HepG2 (cell line): ENCODE measurements around the gene GRIFIN. TPM values are rescaled to one million over a fixed set of nuclear protein-coding genes. Genes with fewer than 3 reads are reported as not detected.

Source experiments
- ATAC-seq: fragments of 200-7000 bp; cut with Tn5 transposase; 3 replicates; pipeline ENCODE4 v1.9.1; 2020; ENCODE audit warnings: mild to moderate bottlenecking, moderate library complexity
- BruUV-seq: library from RNA; stranded (reverse); fragments of 400-500 nt; replicated peaks from 2 replicates; lab custom pipeline; 2021; lab: Mats Ljungman, UMichigan
- CTCF ChIA-PET: fragments of 300-600 bp; formaldehyde crosslinking; extraction: SDS; loops from one replicate; lab custom pipeline; 2021; ENCODE audit warnings: low total read pairs, inconsistent platforms, low intra/inter-chr PET ratio; lab: Yijun Ruan, JAX
- POLR2A ChIA-PET: fragments of 350-600 bp; sonication (Branson Sonifier 250); formaldehyde crosslinking; loops from one replicate; lab custom pipeline; 2020; ENCODE audit warnings: antibody characterized with exemption, inconsistent platforms; lab: Yijun Ruan, JAX
- DNase-seq: peaks from one replicate; pipeline ENCODE4 v3.0.0-alpha.2; 2015; ENCODE audit warnings: low spot score
- FAIRE-seq: peaks from 3 replicates; lab custom pipeline; 2011; peaks lifted over from hg19 to GRCh38; lab: Jason Lieb, UNC
- H2AFZ ChIP-seq: one replicate; pipeline ENCODE4 v1.6.1; 2011; ENCODE audit warnings: low read length, inconsistent platforms
- H3K27ac ChIP-seq: fragments of 300-600 bp; 3 replicates; pipeline ENCODE4 v1.8.0; 2011; ENCODE audit warnings: mixed run types, mild to moderate bottlenecking, mixed read lengths, low read length, inconsistent platforms; ENCODE audit not compliant: insufficient read depth; ENCODE audit errors: extremely low read length
- H3K27me3 ChIP-seq, 2 experiments: fragments of 200-600 bp in 1 of 2; 2 replicates in 1 of 2; 3 replicates in 1 of 2; pipeline versions ENCODE4 v1.6.0 to v1.8.0; 2011; ENCODE audit warnings: low read length in 2 of 2, mild to moderate bottlenecking in 2 of 2, moderate library complexity in 2 of 2, inconsistent platforms in 1 of 2; ENCODE audit not compliant: insufficient read depth in 2 of 2, control insufficient read depth in 1 of 2
- H3K36me3 ChIP-seq, 2 experiments: fragments of 200-600 bp in 1 of 2; replicated peaks in 1 of 2; 2 replicates in 1 of 2; 3 replicates in 1 of 2; pipeline versions ENCODE4 v1.5.1 to v1.8.0; 2011; ENCODE audit warnings: low read length in 2 of 2, inconsistent platforms in 1 of 2; ENCODE audit not compliant: insufficient read depth in 2 of 2, control insufficient read depth in 1 of 2
- H3K4me1 ChIP-seq: 2 replicates; pipeline ENCODE4 v1.5.1; 2012; ENCODE audit warnings: low read length, inconsistent platforms; ENCODE audit not compliant: insufficient read depth
- H3K4me2 ChIP-seq: 2 replicates; pipeline ENCODE4 v1.6.0; 2011; ENCODE audit warnings: low read depth, low read length, inconsistent platforms
- H3K4me3 ChIP-seq, 3 experiments: fragments of 200-600 bp in 1 of 3; sonication (generic), shearing (Covaris generic) in 1 of 3; replicated peaks in 1 of 3; 2 replicates each; pipeline ENCODE4 v1.5.1; 2011 to 2016; ENCODE audit warnings: low read length in 3 of 3, inconsistent platforms in 2 of 3, low read depth in 2 of 3, mild to moderate bottlenecking in 2 of 3, control low read depth in 1 of 3, mixed read lengths in 1 of 3; ENCODE audit not compliant: insufficient read depth in 1 of 3
- H3K79me2 ChIP-seq: one replicate; pipeline ENCODE4 v1.6.1; 2011; ENCODE audit warnings: low read length, inconsistent platforms; ENCODE audit not compliant: insufficient read depth
- H3K9ac ChIP-seq: 2 replicates; pipeline ENCODE4 v1.6.0; 2011; ENCODE audit warnings: mild to moderate bottlenecking, low read depth, low read length, inconsistent platforms; ENCODE audit not compliant: insufficient read depth
- H3K9me3 ChIP-seq: 2 replicates; pipeline ENCODE4 v1.5.1; 2012; ENCODE audit warnings: mild to moderate bottlenecking, low read length
- H4K20me1 ChIP-seq: 2 replicates; pipeline ENCODE4 v1.6.0; 2011; ENCODE audit warnings: inconsistent platforms, mild to moderate bottlenecking, low read length, moderate library complexity; ENCODE audit not compliant: insufficient read depth
- ARNTL ChIP-seq: sonication (generic); formaldehyde crosslinking; IDR thresholded peaks from 2 replicates; pipeline ENCODE4 v1.4.0; 2020; ENCODE audit warnings: mild to moderate bottlenecking, missing genetic modification reagents
- HNF4G ChIP-seq, 2 experiments: sonication (generic) in 1 of 2; formaldehyde crosslinking in 1 of 2; IDR thresholded peaks; 2 replicates each; pipeline versions ENCODE4 v1.4.0 to v1.6.1; 2011 to 2020; ENCODE audit warnings: borderline replicate concordance in 2 of 2, low read depth in 2 of 2, mild to moderate bottlenecking in 2 of 2, low read length in 1 of 2, missing genetic modification reagents in 1 of 2, moderate library complexity in 1 of 2
- MZF1 ChIP-seq: sonication (generic); formaldehyde crosslinking; IDR thresholded peaks from 2 replicates; pipeline ENCODE4 v1.8.1; 2023; ENCODE audit warnings: mild to moderate bottlenecking, missing genetic modification reagents, borderline replicate concordance
- NFIC ChIP-seq: IDR thresholded peaks from 2 replicates; pipeline ENCODE4 v1.6.1; 2012; ENCODE audit warnings: mild to moderate bottlenecking, low read length, inconsistent platforms
- RFX3 ChIP-seq: IDR thresholded peaks from 2 replicates; pipeline ENCODE4 v1.6.1; 2016; ENCODE audit warnings: missing biosample characterization, missing genetic modification reagents
- ZNF260 ChIP-seq: sonication (generic); formaldehyde crosslinking; IDR thresholded peaks from 2 replicates; pipeline ENCODE4 v1.4.0; 2020; ENCODE audit warnings: missing genetic modification reagents, low read depth, mild to moderate bottlenecking, borderline replicate concordance
- ZNF317 ChIP-seq: sonication (generic); formaldehyde crosslinking; IDR thresholded peaks from 2 replicates; pipeline ENCODE4 v1.5.0; 2020; ENCODE audit warnings: mild to moderate bottlenecking, missing genetic modification reagents
- ZNF629 ChIP-seq: sonication (generic); formaldehyde crosslinking; conservative IDR thresholded peaks from 2 replicates; pipeline ENCODE4 v1.5.0; 2020; ENCODE audit warnings: missing genetic modification reagents
- ZNF737 ChIP-seq: sonication (generic); formaldehyde crosslinking; IDR thresholded peaks from 2 replicates; pipeline ENCODE4 v1.5.0; 2020; ENCODE audit warnings: missing genetic modification reagents, mild to moderate bottlenecking, borderline replicate concordance
- WGBS: methylation state at CpG from one replicate; pipeline ENCODE4 v1.1.6; 2017; ENCODE audit warnings: low lambda C conversion rate; 5-methylcytosine and 5-hydroxymethylcytosine counted together
- in situ Hi-C: cut with HindIII; loops from 2 replicates; pipeline ENCODE4 v1.10.0; 2017; ENCODE audit warnings: low pct_unique_long_range_greater_than_20kb; ENCODE audit not compliant: extremely low pct_ligation_motif_present
- intact Hi-C: fragments of 100-400 bp; cut with micrococcal nuclease; formaldehyde crosslinking; loops from one replicate; pipeline ENCODE4 v1.10.0; 2022; ENCODE audit not compliant: unreplicated experiment
- polyA plus RNA-seq, 8 experiments: library from polyadenylated mRNA; depleted of rRNA in 3 of 8; stranded (reverse) in 7 of 8; unstranded in 1 of 8; fragments of >200 nt; fragmentation: Illumina TruSeq in 4 of 8; extraction: Trizol in 4 of 8; gene quantifications; 2 replicates each; pipeline versions ENCODE4 v1.2.1 to v1.2.3, GENCODE V29; 2011 to 2016; ENCODE audit warnings: low read depth in 4 of 8, missing spikeins in 1 of 8, mixed read lengths in 1 of 8; ENCODE audit not compliant: insufficient read depth in 1 of 8
- total RNA-seq, 5 experiments: library from RNA; depleted of rRNA; stranded (reverse); fragments of >200 nt; fragmentation: Illumina TruSeq; extraction: Trizol; gene quantifications; 2 replicates each; pipeline ENCODE4 v1.2.3, GENCODE V29; 2016; ENCODE audit warnings: low read depth in 1 of 5

The GRIFIN gene
- total and polyA plus RNA-seq, 2 of the 13 experiments (the other 11 are each of a cell fraction or from before 2014, with no cell fraction given): not detected

DNA sequence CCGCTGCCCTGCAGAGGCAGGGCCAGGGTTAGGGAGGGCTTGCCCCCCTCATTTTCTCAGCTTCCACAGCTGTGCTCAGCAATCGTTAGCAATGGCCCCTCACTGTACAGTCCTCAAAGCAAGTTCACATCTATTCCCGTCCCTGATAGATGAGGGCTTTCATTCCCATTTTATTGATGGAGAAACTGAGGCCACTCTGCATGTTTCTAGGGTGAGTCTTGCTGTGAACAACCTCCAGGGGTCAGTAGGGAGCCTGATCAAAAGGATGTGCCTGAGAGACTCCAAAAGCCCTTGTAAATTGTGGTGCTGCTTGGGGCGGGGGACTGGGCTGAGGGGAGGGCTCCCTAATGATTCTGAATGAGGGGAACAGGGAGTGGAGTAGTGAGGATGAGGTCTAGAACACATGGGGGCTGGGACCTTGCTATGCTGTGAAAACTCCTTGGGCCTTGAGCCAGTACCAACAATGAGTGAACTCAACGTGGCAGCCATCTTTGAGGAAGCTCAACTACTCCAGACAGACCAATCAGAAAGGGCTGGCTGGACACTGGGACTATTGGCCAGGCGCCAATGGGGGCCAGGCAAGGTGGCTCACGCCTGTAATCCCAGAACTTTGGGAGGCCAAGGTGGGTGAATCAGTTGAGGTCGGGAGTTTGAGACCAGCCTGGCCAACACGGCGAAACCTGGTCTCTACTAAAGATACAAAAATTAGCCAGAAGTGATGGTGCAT, 6.7 kb upstream of the GRIFIN start:
- Histone ChIP-seq H3K9ac (no peak overlapping the region), H3K4me3 (no peak overlapping the region), H4K20me1 (no peaks in the 10 kb centered on the region), H3K27me3 (peaks cover 8 to 46% of the 10 kb centered on the region in 2 experiments; a peak in 4 of 5 replicates), H2AFZ (no peak overlapping the region), H3K36me3 (no peaks in the 10 kb centered on the region), H3K4me2 (no peak overlapping the region), H3K9me3 (no peaks in the 10 kb centered on the region), H3K79me2 (no peaks in the 10 kb centered on the region), H3K27ac (no peak overlapping the region), H3K4me1 (peaks cover 15% of the 10 kb centered on the region)
- POLR2A ChIA-PET: no interaction called here
- BruUV-seq: no TSS peak
- ATAC-seq (no peak), FAIRE-seq (no peak), DNase-seq (no peak)
- CTCF ChIA-PET: no interaction called here
- TF ChIP-seq ZNF260 (CRISPR knock-in tag): no peak
- peak; percentile 71 for TF ChIP-seq ZNF629 (CRISPR knock-in tag)
- no peak for TF ChIP-seq ZNF737 (CRISPR knock-in tag)
- TF ChIP-seq HNF4G (IDR thresholded peaks at IDR 0.05; ENCODE audit: borderline replicate concordance, low read depth, low read length): no peak
- TF ChIP-seq HNF4G (CRISPR knock-in tag; IDR thresholded peaks at IDR 0.05; ENCODE audit: borderline replicate concordance, low read depth): no peak
- TF ChIP-seq NFIC: no peak
- TF ChIP-seq MZF1 (CRISPR knock-in tag): no peak
- TF ChIP-seq RFX3: no peak
- no peak for TF ChIP-seq ARNTL
- TF ChIP-seq ZNF317 (CRISPR knock-in tag): no peak
- WGBS: 50% methylated on average over 4 of the region's 10 CpGs
- intact Hi-C loops: no loop called here
- in situ Hi-C loops: no loop called here
